A172 (cell line): ENCODE measurements around the gene GPER1. TPM values are rescaled to one million over a fixed set of nuclear protein-coding genes. Genes with fewer than 3 reads are reported as not detected.
"Not testable (repeated sequence)": the region's sequence is repeated elsewhere in the genome, so short reads cannot be mapped to it uniquely, and the experiment has no call there.

Source experiments
- DNase-seq: peaks from one replicate; pipeline ENCODE4 v3.0.0-alpha.2; 2015; ENCODE audit warnings: low spot score
- total RNA-seq: library from RNA; depleted of rRNA; stranded (reverse); fragments of >200 nt; shearing (Covaris generic); gene quantifications from 2 replicates; pipeline ENCODE4 v1.2.3, GENCODE V29; 2014; rRNA removed

GPER1 gene
- total RNA-seq, result 7.3 and 12.1 TPM in 2 replicates

GRCh38 chr7:1087952-1088920 lies at the start of gene GPER1:
GPER1 (plus strand) TSS chr7:1088113; CDS start chr7:1091729, 3,616 bp downstream.
- DNase-seq, result peak; percentile 77

DNA sequence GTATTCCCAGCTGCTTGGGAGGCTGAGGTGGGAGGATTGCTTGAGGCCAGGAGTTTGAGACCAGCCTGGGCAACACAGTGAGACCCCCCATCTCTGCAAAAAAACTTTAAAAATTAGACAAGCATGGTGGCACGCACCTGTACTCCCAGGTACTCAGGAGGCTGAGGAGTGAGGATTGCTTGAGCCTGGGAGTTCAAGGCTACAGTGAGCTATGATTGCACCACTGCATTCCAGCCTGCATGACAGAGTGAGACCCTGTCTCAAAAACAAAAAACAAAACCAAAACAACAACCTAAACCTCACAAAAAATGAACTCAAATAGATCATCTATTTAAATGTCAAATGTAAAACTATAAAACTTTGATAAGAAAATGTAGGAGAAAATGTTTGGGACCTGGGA lies 47.7 kb upstream of the GPER1 start:
- DNase-seq, result not testable (repeated sequence)

GRCh38 chr7:1040790-1041189 lies 47.1 kb upstream of the GPER1 start:
- no peak for DNase-seq

DNA sequence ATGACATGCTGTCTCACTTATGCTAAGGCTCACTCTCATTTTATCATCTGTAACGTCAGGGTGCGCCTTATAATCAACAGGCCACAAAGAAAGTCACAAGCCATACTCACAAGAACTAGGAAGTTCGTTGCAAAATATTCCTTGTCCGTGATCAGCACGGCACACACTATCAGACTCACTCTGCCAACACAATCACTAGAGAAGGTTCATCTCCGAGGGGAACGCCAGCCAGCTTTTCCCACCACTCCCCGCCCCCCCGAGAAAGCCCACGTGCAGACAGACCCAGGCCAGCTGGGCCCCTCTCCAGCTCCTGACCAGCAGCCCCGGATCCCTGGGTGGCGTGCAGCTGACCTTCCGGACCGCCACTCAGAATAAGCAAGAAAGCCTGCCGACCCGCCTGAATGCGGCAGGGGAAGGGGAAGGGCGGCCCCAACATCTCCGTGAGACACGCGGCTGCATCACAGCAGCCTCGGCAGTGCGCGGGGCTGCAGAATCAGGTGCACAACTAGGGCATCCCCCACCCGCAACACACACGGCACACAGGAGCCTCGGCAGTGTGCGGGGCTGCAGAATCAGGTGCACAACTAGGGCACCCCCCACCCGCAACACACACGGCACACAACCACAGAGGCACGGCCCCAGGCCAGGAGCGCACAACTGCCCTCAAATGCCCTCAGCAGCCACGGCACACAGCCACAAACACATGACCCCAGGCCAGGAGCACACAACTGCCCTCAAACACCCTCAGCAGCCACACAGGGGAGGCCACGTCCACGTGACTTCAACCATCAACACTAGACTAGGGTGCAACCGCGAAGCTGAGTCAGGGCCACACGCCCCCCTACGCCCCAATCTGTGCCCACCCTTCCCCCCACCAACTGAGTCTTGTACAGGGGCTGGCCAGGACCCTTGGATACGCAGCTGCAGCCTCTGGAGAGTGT lies 46.1 kb upstream of the GPER1 start:
- no peak for DNase-seq

DNA sequence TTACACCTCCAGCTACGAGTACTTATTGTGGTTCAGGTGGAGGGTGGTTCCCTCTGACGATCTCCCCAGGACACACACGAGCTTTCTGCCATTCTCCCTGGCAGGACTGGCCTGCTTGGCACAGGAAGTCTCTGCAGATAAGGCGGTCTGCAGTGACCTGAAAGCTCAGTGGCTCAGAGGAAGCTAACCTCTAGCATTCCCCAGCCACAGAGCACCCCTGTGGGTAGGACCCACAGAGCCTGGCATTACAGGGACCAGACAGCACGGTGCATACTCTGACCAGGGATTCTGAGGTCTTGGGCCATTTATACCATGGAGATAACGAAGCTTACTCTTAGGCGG lies 45.5 kb upstream of the GPER1 start:
- DNase-seq, result no peak

- DNase-seq, result no peak
Measured at GRCh38 chr7:1043552-1044188, 44.2 kb upstream of the GPER1 start.

- peak; percentile 97 for DNase-seq
Measured at GRCh38 chr7:1044189-1045068, 43.5 kb upstream of the GPER1 start, which contains the start of gene GPR146. GPR146 (plus strand) TSS chr7:1044546; CDS start chr7:1057516, 12,970 bp downstream.

- no peak for DNase-seq
Measured at GRCh38 chr7:1045069-1046063, 42.5 kb upstream of the GPER1 start.

GRCh38 chr7:1046722-1047679 lies 40.9 kb upstream of the GPER1 start:
- no peak for DNase-seq

DNA sequence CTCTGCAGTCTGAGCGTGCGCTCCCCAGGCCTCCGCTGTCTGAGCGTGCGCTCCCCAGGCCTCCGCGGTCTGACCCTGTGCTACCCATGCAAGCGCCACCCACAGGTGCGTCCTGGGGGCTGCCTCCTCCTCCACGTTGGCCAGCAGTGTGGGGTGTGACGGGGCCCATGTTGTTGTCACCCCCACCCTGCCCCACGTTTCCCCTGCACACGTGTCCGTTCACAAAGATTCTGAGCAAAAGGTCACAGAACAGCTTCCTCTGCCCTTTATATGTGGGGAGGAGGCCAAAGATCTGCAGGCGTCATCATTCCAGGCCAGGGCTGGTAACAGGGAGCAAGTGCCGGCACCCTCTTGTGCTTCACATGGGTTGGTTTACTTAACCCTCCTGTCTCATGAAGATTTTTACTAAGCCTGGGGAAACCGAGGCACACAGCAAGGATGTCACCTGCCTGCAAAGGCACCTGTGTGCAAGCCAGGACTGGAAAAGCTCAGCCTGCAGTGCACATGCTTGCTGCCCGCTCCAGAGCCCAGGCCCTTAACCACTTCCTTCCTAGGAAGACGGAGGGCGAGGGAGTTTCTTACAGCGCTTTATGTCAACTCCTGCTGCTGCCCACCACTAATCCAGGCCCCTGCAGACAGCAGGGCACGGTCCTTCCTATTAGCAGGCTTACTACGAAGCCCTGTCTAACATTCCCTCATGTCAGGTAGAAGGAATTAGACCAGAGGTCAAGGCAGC lies 38.7 kb upstream of the GPER1 start:
- DNase-seq, result no peak

- no peak for DNase-seq
Measured at GRCh38 chr7:1049801-1050200, 38.1 kb upstream of the GPER1 start.

- no peak for DNase-seq
Measured at GRCh38 chr7:1050254-1050906, 37.5 kb upstream of the GPER1 start.

DNA sequence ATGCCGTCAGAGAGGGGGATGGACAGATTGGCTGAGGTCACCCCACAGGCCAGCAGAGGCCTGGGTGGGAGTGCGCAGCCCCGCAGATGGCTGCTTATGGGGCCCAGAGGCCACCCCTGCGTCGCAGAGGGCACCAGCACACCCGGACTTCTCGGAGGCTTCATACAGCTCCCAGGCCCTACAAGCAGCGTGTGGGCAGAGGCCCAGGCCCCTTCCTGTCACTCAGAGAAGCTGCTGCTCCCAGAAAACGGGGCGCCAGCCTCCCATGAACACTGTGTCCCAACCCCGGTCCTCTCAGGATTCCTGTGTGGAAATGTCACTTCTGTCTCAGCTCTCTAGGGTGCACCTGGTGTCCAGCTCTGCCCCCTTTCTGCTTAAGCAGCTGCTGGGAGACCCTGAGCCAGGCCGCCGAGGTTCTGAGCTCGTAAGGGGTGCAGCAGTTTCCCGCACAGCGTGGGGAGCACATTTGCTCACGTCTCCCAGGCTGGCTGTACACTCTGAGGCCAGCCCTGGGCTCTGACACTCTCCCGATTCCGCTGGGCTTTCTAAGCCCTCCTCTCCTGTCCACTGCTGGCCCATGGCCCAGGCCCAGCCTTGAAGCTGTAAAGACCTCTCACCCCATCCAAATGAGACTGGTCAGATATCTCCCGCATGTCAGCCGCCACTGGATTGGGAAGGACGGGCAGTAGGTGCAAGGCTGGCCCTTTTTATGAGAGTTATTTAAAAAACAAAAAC lies 36.8 kb upstream of the GPER1 start:
- DNase-seq, result no peak

- DNase-seq, result no peak
Measured at GRCh38 chr7:1052031-1052818, 35.7 kb upstream of the GPER1 start.

GRCh38 chr7:1053002-1053411 lies 34.9 kb upstream of the GPER1 start:
- no peak for DNase-seq
